HG03565 (cell line): ENCODE measurements around the gene MRGPRE.

ENCODE experiments used
- ATAC-seq: cut with Tn5 transposase; IDR thresholded peaks from one replicate; pipeline ENCODE4 v1.9.1; 2021; ENCODE audit warnings: mild to moderate bottlenecking, moderate library complexity; ENCODE audit not compliant: unreplicated experiment

Gene MRGPRE

DNA sequence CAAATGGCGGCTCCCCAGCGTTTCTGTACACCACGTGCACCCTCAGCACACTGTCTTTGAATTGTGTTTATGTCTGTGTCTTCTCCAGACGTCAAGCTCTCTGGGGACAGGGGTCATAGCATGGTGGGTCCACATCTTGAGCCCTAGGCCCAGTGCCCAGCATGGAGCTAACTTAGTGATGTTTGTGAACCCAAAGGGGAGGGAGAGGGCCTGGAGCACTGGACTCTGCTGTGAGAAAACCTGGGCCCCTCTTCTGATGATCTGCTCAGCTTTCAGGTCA, 17.9 kb downstream of the MRGPRE start:
- ATAC-seq, result no peak

DNA sequence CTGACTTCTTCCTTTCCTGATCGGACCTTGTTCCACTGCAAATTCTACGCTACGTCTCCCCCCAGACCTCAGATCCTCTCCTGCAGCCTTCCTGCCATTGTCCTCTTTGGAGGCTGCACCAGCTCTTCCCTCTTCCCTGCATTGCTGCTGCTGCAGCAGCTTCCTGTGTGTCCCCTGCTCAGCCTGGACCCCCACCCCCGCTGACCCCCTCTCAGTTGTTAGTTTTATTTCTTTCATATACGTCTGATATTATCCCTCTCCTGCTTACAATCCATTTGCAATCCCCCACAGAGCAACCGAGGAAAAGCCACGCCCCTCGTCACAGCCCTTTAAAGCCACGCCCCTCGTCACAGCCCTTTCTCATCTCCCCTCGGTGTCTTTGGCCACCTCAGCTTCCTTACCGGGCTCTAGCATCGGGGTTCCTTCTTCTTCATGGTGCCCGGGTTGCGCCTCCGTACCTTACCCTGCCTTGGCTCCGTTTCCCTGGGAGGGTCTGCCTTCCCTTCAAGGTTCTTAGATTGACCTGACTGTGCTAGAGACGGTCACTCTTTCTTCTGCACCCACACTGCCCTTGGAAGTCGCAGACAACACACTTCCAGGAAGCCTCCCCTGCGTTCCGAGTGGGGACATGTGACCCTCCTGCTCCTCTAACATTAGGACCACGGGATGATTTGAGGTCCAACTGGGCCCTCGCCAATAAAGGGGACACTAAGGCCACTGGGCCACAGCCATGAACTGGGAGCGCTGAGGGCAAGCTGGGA, 18.4 kb downstream of the MRGPRE start:
- no peak for ATAC-seq

DNA sequence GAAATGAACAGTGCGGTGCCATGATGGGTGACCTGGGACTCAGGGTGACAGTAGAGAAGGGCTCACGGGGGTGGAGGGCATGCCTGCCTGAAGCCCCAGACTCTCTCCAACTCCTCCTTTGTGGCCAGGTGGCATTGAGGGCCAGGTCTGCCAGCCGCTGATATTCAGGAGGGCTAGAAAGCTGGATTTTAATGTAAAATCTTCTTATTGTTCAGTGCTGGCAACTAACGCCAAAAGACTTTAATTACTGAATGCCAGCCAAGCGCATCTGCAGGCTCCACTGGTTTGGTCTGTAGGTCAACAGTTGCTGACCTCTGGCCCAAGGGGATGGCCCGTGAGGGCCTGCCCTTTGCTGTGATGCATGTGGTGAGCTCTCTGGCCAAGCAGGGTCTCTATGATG, 23.9 kb downstream of the MRGPRE start:
- no peak for ATAC-seq

DNA sequence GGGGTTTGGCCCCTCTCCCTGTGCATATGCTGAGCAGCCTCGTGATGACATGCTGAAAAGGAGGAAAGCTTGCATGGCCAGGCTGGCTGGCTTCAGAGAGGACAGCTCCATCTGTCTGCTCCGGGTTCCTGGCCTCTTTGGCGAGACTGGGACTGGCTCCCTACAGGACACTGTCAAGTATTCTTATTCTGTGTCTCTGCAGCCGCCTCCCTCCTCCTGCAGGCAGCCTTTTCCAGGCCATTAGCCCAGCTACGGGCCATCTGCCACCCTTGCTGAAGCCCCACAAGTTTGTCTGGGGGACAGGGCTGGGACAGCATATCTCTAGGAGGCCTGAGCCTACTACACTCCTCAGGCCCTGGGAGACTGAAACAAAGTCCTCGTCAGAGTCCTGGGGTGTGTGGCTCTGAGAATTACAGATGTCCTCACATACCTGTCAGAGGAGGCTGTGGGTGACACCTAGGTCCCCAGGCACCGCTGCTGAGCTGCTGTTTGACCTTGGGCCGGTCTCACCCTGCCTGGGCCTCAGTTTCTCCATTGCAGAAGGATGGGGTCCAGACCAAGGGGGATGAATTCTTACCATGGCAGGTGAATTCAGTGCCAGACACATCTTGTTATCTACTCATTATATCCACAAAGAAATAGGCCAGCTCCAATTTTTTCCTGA, 24.6 kb downstream of the MRGPRE start:
- ATAC-seq, result no peak

DNA sequence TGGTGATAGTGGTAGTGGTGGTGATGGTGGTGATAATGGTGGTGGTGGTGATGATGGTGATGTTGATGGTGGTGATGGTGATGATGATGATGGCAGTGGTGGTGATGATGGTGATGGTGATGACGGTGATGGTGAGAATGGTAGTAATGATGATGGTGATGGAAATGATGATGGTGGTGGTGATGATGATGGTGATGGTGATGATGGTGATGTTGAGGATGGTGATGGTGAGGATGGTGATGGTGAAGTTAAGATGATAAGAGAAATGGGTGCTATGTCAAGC, 25.4 kb downstream of the MRGPRE start:
- no peak for ATAC-seq

DNA sequence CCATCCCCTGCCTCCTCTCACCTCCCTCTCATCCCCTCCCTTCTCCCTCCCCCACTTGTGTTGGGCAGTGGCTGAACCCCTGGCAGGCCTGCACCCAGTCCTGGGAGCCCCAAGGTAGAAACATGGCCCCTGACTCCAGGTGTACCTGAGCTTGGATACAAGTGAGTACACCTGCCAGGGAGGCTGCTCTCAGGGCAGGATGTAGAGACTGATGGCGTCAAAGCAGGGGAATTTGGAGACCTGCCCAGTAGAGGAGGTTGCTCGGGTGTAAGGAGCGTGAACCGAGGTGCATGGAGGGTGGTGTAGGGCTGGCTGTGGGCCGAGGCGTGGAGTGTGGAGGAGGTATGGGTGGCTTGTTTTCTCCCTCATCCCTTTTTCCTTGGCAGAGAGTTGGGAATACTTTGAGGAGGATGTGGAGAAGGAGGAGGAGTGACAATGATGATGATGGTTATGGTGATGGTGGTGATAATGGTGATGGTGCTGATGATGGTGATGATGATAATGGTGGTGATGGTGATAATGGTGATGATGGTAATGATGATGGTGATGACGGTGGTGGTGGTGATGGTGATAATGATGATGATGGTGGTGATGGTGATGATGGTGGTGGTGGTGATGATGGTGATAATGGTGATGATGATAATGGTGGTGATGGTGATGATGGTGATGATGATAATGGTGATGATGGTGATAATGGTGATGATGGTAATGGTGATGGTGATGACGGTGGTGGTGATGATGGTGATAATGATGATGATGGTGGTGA, 25.9 kb downstream of the MRGPRE start:
- ATAC-seq, result no peak

DNA sequence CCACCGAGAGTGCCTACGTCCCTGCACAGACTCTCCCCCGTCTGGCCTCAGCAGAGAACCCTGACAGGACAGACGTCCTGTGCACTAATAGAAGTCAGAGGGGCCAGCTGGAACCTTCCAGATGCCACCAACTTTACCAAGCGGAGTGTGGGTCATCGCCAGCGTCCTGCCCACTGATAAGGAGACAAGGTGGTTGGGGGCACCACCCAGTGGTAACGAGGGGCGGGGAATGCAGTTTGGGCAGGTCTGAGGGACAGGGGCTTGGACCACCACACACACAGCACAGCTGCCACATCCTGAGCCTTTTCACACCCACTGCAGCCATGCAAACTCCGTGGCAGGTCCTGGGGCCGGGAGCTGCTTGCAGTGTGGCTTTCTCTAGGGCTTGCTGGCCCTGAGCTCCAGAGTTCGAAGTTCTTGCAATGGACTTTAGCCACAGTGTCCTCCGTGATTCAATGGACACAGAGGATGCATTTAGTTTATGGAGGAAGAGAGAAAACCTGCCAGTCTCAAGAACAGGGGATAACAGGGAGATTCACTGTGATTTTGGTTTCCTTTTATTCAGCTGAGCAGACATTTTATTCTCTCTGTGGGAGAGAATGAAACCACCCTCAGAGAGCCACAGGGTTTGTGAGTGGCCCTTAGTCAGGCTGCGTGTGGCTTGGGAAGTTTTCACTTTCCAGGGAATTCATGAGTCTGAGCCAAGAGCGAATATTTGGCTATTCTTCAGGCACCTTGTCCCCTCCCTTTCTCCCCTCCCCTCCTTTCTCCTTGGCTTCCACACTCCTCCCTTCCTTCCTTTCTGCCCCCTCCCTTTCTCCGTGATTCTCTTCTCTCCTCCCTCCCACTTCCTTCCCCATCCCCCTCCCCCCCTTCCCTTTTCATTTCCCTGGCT, 26.7 kb downstream of the MRGPRE start:
- no peak for ATAC-seq

DNA sequence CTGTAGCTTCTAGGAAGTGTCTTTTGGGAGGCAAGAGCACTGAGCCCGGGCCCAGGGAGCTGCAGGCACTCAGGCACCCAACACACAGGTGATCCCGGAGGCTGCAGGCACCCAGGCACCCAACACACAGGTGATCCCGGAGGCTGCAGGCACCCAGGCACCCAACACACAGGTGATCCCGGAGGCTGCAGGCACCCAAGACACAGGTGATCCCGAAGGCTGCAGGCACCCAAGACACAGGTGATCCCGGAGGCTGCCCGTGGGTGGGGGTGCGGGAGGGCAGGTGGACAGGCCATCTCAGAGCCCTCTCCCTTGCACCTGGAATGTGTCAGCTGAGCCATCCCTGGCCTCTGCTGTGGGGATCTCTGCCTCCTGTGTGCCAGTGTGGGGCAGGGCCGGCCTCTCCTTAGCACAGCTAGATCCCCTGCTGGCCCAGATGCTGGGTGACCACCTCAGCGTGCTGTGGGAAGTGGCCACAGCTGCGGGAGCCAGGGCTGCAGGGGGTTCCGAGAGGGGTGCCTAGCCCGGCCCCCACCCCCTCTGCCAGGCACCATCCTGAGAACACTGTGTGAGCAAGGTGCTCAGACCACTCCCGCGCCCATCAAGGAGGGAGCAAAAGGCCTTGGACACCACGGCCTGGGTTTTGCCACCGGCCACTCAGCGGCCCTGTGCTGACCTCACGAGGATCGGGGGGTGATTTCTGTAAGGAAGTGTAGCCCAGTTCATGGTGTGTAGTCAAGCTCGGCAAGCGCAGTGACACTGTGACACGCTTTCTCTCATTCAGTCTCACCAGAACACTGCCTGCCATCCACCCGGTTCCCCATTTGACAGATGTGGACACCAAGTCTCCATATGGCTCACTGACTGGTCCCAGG, 27.8 kb downstream of the MRGPRE start:
- no peak for ATAC-seq

DNA sequence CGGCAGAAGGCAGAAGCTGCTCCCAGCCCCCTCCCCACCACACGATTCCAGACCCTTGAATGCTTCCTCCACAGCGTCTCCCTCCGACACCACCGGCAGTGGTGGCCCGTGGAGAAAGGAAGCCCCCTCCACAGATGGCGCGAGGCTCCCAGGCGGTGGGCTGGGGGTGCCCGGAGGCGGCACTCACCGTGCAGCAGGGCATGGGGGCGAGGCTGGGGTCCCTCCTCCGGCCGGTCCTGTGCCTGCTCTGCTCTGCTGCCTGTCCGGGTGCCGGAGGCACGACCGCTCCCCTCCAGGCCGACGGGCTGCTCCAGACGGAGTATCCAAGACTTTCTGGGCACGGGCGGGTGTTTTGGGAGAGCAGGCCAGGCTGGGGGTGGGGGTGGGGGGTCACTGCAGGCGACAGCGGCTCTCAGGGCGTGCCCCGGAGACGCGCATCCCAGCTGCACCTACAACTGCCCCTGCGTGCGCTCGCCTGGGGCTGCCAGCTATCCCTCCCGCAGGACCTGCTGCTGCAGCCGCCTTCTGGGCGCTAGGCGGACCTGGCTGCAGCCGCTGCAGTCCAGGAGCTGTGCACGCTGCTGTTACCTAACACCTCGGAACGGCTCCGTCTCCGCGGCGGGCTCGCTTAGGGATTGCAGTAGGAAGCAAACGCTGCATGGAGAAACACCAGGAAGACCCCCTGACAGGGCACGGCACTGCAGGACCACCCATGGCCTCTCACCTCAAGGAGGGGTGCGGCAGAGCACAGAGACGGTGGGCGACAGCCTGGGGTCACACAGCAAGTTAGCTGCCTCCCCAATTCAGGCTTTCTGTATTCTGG, 28.8 kb downstream of the MRGPRE start:
- ATAC-seq, result no peak

DNA sequence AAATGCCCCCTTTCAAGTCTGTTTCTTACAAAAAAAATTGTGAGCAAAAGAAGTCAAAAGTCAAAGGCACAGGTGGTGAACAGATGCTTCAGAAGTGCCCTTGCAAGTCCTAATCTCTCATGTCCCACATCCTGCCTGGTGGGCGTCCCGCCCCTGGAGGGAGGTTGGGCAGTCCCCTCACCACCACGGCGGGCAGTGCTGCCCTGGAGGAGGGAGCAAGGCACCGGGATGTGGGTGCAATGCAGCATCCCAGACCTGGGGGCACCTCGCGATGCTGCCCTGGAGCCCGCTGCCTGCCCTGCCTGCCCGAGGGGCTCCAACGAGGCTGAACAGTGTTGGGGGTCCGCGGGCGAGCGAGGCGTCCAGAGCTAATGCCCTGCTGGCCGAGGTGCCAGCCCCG, 29.5 kb downstream of the MRGPRE start:
- ATAC-seq, result no peak

DNA sequence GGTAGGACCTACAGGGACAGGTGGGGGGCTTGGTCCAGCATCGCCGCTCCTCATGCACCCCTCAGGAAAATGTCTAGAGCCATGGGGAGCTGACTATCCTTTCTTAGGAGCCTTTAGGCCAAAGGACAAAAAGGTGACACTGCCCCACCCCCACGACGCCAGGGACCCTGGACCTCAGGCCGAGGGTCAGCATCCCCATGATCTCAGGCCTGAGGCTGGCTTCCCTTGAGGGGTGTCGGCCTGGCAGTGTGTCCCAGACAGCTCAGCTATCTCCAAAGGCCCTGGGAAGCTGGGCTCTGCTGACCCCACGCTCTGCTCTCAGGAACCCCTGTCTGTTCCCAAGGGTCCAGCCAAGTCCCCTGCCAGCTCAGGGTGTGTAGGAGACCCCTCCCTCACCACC, 29.9 kb downstream of the MRGPRE start:
- ATAC-seq, result no peak

DNA sequence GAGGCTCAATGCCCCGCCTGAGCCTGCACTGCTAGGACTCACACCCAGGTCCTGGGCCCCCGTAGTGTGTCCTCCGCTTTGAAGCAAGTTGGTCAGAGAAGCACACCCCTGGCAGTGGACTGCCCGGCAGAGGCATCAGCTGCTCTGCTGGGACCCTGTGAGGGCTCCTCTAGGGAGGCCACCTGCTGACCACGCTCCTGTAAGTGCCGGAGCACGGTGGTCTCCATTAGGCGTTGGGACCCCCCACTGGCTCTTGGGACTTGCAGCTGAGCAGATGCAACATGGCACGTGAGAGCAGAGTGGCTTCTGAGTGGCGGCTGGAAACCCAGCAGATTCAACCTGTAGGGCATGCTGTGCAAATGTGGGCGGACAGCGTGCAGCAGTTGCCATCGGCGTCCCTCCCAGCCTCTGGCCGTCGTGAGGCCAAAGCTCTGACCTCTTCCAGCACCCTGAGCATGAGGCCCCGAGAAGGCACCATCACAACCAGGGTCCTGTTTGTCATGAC, 30.5 kb downstream of the MRGPRE start:
- no peak for ATAC-seq

DNA sequence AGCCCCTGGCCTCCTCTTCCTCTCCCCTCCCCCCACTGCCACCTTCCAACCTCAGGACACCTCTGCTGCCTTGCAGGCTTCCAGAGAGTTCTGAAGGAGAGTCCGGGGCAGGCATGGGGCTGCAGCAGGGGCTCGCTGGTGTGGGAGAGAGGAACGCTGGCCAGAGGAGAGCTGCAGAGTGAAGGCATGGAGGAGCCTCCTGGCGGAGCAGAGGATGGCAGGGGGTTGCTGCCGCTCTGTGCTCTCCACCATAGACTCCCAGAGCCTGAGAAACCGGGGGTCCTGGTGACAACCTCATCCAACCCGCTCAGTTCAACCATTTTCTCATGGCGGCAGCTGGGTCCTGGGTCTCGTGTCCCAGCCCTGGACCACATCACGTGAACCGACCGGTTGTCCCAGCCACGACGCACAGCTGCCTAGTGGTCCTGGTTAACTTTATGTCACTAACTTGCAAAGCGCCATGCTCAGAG, 31.1 kb downstream of the MRGPRE start:
- no peak for ATAC-seq

DNA sequence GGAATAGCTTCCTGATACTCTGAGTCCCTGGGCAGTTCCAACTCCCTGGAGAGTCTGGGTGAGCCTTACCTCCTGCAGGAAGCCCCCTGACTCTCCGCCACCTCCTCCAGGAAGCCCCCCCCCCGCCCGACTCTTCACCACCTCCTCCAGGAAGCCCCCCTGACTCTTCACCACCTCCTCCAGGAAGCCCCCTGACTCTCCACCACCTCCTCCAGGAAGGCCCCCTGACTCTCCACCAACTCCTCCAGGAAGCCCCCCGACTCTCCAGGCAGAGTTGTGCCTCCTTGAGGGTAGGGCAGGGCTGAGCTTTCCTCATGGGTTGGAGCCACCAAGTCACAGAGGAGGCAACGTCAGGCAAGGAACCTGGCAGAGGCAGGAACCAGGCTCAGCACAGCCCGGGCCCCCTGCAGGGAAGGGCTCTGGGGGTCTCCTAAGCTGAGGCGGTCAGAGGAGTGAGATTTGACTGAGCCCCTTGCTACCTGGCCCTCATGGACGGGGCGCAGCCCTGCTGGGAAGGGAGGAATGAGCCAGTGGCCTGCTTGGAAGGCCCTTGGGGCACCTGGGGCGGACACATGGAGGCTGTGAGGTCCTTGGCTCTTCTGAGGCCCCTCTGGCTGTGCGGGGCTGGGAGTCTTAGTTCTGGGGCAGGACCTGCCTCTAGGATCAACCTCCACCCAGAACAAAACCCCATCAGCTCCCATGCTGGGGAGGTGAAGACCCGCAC, 31.7 kb downstream of the MRGPRE start:
- no peak for ATAC-seq

DNA sequence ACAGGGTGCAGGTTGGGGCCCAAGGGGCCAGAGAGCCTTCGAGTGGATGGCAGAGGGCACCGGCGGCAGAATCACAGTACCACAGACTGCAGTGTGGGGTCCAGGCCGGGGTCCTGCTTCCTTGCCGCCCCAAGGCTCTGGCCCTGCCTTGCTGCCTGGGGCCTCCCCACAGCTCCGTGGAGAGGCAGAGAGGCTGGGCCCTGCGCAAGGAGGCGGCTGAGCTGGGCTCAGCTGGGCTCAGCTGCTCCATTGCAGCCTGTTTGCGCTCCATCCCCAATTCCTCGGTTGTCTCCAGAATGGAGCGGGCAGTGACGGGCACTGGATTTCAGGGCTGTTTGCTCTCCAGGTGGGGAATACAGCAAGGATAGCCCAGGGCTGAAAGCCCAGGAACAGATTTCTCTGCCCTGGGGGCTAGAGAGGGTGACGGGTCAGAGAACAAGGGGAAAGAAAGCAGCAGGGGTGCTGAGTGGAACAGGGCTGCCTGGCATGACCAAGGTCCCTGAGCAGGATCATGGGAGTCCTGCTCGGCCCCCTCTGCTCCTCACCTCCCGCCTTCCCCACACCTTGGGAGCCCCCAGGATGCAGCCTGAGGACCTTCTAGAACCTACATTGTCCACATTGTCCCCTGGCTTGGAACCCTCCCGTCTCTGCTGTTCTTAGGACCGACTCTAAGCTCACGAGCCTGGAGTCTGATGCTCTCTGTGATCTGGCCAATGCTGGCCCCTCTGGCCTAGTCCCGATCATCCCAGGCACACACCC, 32.5 kb downstream of the MRGPRE start:
- no peak for ATAC-seq

DNA sequence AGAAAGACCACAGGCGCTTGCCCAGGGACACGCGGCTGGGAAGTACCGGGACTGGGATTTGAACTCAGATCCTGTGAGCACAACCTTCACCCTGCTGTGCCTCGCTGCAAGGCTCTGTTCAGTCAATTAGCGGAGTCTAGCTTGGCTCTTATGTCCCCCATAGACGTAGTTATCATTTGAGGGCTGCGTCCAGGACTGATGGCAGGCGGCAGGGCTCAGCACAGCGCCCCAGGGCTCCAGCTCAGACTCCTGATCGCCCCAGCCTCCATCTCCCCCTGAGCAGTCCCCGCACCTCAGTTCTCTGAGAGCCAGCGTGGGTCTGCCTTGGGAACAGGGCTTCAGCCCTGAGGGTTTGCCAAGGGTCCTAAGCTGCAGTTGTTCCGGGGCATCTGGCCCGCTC, 33.4 kb downstream of the MRGPRE start:
- no peak for ATAC-seq

DNA sequence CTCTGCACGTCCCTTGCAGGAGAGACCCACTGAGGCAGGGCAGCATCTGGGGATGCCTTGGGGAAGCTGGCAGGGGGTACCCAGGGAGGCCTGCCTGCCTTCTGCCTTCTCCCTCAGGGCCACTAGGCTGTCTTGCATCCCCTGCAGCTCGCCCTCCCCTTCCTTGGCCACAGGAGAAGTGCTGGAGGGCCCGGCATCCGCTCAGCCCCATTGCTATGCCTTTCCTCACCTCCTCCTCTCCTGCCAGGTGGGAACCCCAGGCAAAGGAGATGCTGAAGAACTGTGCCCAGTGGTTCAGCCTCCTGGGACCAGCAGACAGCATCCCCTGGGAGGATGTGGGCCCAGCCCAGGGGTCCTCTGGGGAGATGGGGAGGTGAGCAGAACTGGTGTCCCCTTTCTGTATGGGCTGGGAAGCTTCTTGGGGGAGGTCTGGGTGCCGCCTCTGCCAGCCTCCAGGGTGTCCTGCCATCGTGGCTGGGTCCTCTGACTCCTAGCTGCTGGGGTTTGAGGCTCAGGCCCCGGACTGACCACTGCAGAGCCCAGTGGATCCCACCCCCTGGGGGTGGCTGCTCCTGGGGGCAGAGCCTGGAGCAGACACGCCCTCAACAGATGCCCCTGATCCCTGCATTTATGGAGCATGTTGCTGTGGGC, 34.2 kb downstream of the MRGPRE start:
- ATAC-seq, result no peak
